HepG2 (cell line): ENCODE results near the gene TRERF1. TPM values are rescaled to one million over a fixed set of nuclear protein-coding genes. Genes with fewer than 3 reads are reported as not detected.
A peak's percentile ranks its signal among the peaks of the same experiment; 100 is the strongest.

Source experiments
- ATAC-seq: fragments of 200-7000 bp; cut with Tn5 transposase; 3 replicates; pipeline ENCODE4 v1.9.1; 2020; ENCODE audit warnings: mild to moderate bottlenecking, moderate library complexity
- BruUV-seq: library from RNA; stranded (reverse); fragments of 400-500 nt; replicated peaks from 2 replicates; lab custom pipeline; 2021; lab: Mats Ljungman, UMichigan
- CTCF ChIA-PET: fragments of 300-600 bp; formaldehyde crosslinking; extraction: SDS; loops from one replicate; lab custom pipeline; 2021; ENCODE audit warnings: low total read pairs, inconsistent platforms, low intra/inter-chr PET ratio; lab: Yijun Ruan, JAX
- POLR2A ChIA-PET: fragments of 350-600 bp; sonication (Branson Sonifier 250); formaldehyde crosslinking; loops from one replicate; lab custom pipeline; 2020; ENCODE audit warnings: antibody characterized with exemption, inconsistent platforms; lab: Yijun Ruan, JAX
- DNase-seq: peaks from one replicate; pipeline ENCODE4 v3.0.0-alpha.2; 2015; ENCODE audit warnings: low spot score
- FAIRE-seq: peaks from 3 replicates; lab custom pipeline; 2011; peaks lifted over from hg19 to GRCh38; lab: Jason Lieb, UNC
- H2AFZ ChIP-seq: one replicate; pipeline ENCODE4 v1.6.1; 2011; ENCODE audit warnings: low read length, inconsistent platforms
- H3K27ac ChIP-seq: fragments of 300-600 bp; 3 replicates; pipeline ENCODE4 v1.8.0; 2011; ENCODE audit warnings: mixed run types, mild to moderate bottlenecking, mixed read lengths, low read length, inconsistent platforms; ENCODE audit not compliant: insufficient read depth; ENCODE audit errors: extremely low read length
- H3K27me3 ChIP-seq, 2 experiments: fragments of 200-600 bp in 1 of 2; 2 replicates in 1 of 2; 3 replicates in 1 of 2; pipeline versions ENCODE4 v1.6.0 to v1.8.0; 2011; ENCODE audit warnings: low read length in 2 of 2, mild to moderate bottlenecking in 2 of 2, moderate library complexity in 2 of 2, inconsistent platforms in 1 of 2; ENCODE audit not compliant: insufficient read depth in 2 of 2, control insufficient read depth in 1 of 2
- H3K36me3 ChIP-seq, 2 experiments: fragments of 200-600 bp in 1 of 2; replicated peaks in 1 of 2; 2 replicates in 1 of 2; 3 replicates in 1 of 2; pipeline versions ENCODE4 v1.5.1 to v1.8.0; 2011; ENCODE audit warnings: low read length in 2 of 2, inconsistent platforms in 1 of 2; ENCODE audit not compliant: insufficient read depth in 2 of 2, control insufficient read depth in 1 of 2
- H3K4me1 ChIP-seq: 2 replicates; pipeline ENCODE4 v1.5.1; 2012; ENCODE audit warnings: low read length, inconsistent platforms; ENCODE audit not compliant: insufficient read depth
- H3K4me2 ChIP-seq: 2 replicates; pipeline ENCODE4 v1.6.0; 2011; ENCODE audit warnings: low read depth, low read length, inconsistent platforms
- H3K4me3 ChIP-seq, 3 experiments: fragments of 200-600 bp in 1 of 3; sonication (generic), shearing (Covaris generic) in 1 of 3; replicated peaks in 1 of 3; 2 replicates each; pipeline ENCODE4 v1.5.1; 2011 to 2016; ENCODE audit warnings: low read length in 3 of 3, inconsistent platforms in 2 of 3, low read depth in 2 of 3, mild to moderate bottlenecking in 2 of 3, control low read depth in 1 of 3, mixed read lengths in 1 of 3; ENCODE audit not compliant: insufficient read depth in 1 of 3
- H3K79me2 ChIP-seq: one replicate; pipeline ENCODE4 v1.6.1; 2011; ENCODE audit warnings: low read length, inconsistent platforms; ENCODE audit not compliant: insufficient read depth
- H3K9ac ChIP-seq: 2 replicates; pipeline ENCODE4 v1.6.0; 2011; ENCODE audit warnings: mild to moderate bottlenecking, low read depth, low read length, inconsistent platforms; ENCODE audit not compliant: insufficient read depth
- H3K9me3 ChIP-seq: 2 replicates; pipeline ENCODE4 v1.5.1; 2012; ENCODE audit warnings: mild to moderate bottlenecking, low read length
- H4K20me1 ChIP-seq: 2 replicates; pipeline ENCODE4 v1.6.0; 2011; ENCODE audit warnings: inconsistent platforms, mild to moderate bottlenecking, low read length, moderate library complexity; ENCODE audit not compliant: insufficient read depth
- ATM ChIP-seq: fragments of 450-650 bp; IDR thresholded peaks from 2 replicates; pipeline ENCODE4 v1.7.1; 2017; ENCODE audit warnings: mild to moderate bottlenecking, borderline replicate concordance
- KLF12 ChIP-seq: sonication (generic); formaldehyde crosslinking; IDR thresholded peaks from 2 replicates; pipeline ENCODE4 v1.4.0; 2020; ENCODE audit warnings: missing genetic modification reagents, borderline replicate concordance
- NAIF1 ChIP-seq: sonication (generic); formaldehyde crosslinking; IDR thresholded peaks from 2 replicates; pipeline ENCODE4 v1.5.0; 2020; ENCODE audit warnings: mild to moderate bottlenecking, missing genetic modification reagents, borderline replicate concordance
- NR2C2 ChIP-seq: sonication (generic); formaldehyde crosslinking; IDR thresholded peaks from 2 replicates; pipeline ENCODE4 v1.4.0; 2020; ENCODE audit warnings: missing genetic modification reagents, mild to moderate bottlenecking, moderate library complexity, borderline replicate concordance
- PLRG1 ChIP-seq: fragments of 450-650 bp; conservative IDR thresholded peaks from 2 replicates; pipeline ENCODE4 v1.6.1; 2016
- POLR2G ChIP-seq: fragments of 200-400 bp; formaldehyde crosslinking; IDR thresholded peaks from 2 replicates; pipeline ENCODE4 v1.6.1; 2018; ENCODE audit warnings: mild to moderate bottlenecking, low read depth, low read length, moderate library complexity
- RELA ChIP-seq: sonication (generic); formaldehyde crosslinking; IDR thresholded peaks from 2 replicates; pipeline ENCODE4 v1.4.0; 2020; ENCODE audit warnings: missing genetic modification reagents
- SOX13 ChIP-seq, 3 experiments: fragments of 450-650 bp in 1 of 3; sonication (generic) in 1 of 3; formaldehyde crosslinking in 1 of 3; IDR thresholded peaks in 2 of 3; conservative IDR thresholded peaks in 1 of 3; 2 replicates each; pipeline versions ENCODE4 v1.5.0 to v1.6.1; 2016 to 2020; ENCODE audit warnings: antibody characterized with exemption in 1 of 3, mild to moderate bottlenecking in 1 of 3, missing compliant biosample characterization in 1 of 3, missing genetic modification reagents in 1 of 3, moderate library complexity in 1 of 3
- TGIF2 ChIP-seq: IDR thresholded peaks from 2 replicates; pipeline ENCODE4 v1.6.1; 2016; ENCODE audit warnings: control low read depth, missing compliant biosample characterization
- TMF1 ChIP-seq: sonication (generic); formaldehyde crosslinking; IDR thresholded peaks from 2 replicates; pipeline ENCODE4 v1.8.1; 2022; ENCODE audit warnings: low read depth, missing genetic modification reagents
- WGBS: methylation state at CpG from one replicate; pipeline ENCODE4 v1.1.6; 2017; ENCODE audit warnings: low lambda C conversion rate; 5-methylcytosine and 5-hydroxymethylcytosine counted together
- in situ Hi-C: cut with HindIII; loops from 2 replicates; pipeline ENCODE4 v1.10.0; 2017; ENCODE audit warnings: low pct_unique_long_range_greater_than_20kb; ENCODE audit not compliant: extremely low pct_ligation_motif_present
- intact Hi-C: fragments of 100-400 bp; cut with micrococcal nuclease; formaldehyde crosslinking; loops from one replicate; pipeline ENCODE4 v1.10.0; 2022; ENCODE audit not compliant: unreplicated experiment
- polyA plus RNA-seq, 8 experiments: library from polyadenylated mRNA; depleted of rRNA in 3 of 8; stranded (reverse) in 7 of 8; unstranded in 1 of 8; fragments of >200 nt; fragmentation: Illumina TruSeq in 4 of 8; extraction: Trizol in 4 of 8; gene quantifications; 2 replicates each; pipeline versions ENCODE4 v1.2.1 to v1.2.3, GENCODE V29; 2011 to 2016; ENCODE audit warnings: low read depth in 4 of 8, missing spikeins in 1 of 8, mixed read lengths in 1 of 8; ENCODE audit not compliant: insufficient read depth in 1 of 8
- total RNA-seq, 5 experiments: library from RNA; depleted of rRNA; stranded (reverse); fragments of >200 nt; fragmentation: Illumina TruSeq; extraction: Trizol; gene quantifications; 2 replicates each; pipeline ENCODE4 v1.2.3, GENCODE V29; 2016; ENCODE audit warnings: low read depth in 1 of 5
- TF ChIP-seq, protein P1 (sequence below): sonication (generic); formaldehyde crosslinking; conservative IDR thresholded peaks from 2 replicates; pipeline ENCODE4 v1.8.1; 2023; ENCODE audit warnings: missing genetic modification reagents
- TF ChIP-seq, protein P2 (sequence below): sonication (generic); formaldehyde crosslinking; IDR thresholded peaks from 2 replicates; pipeline ENCODE4 v1.4.0; 2020; ENCODE audit warnings: missing genetic modification reagents
- TF ChIP-seq, protein P3 (sequence below): sonication (generic); formaldehyde crosslinking; IDR thresholded peaks from 2 replicates; pipeline ENCODE4 v1.4.0; 2020; ENCODE audit warnings: missing genetic modification reagents
- TF ChIP-seq, protein P4 (sequence below): sonication (generic); IDR thresholded peaks from 2 replicates; pipeline ENCODE4 v1.6.1; 2016; ENCODE audit warnings: low read depth, borderline replicate concordance

Gene TRERF1
- total and polyA plus RNA-seq, 2 of the 13 experiments (the other 11 are each of a cell fraction or from before 2014, with no cell fraction given), result 0.02 TPM; not detected in 1

DNA sequence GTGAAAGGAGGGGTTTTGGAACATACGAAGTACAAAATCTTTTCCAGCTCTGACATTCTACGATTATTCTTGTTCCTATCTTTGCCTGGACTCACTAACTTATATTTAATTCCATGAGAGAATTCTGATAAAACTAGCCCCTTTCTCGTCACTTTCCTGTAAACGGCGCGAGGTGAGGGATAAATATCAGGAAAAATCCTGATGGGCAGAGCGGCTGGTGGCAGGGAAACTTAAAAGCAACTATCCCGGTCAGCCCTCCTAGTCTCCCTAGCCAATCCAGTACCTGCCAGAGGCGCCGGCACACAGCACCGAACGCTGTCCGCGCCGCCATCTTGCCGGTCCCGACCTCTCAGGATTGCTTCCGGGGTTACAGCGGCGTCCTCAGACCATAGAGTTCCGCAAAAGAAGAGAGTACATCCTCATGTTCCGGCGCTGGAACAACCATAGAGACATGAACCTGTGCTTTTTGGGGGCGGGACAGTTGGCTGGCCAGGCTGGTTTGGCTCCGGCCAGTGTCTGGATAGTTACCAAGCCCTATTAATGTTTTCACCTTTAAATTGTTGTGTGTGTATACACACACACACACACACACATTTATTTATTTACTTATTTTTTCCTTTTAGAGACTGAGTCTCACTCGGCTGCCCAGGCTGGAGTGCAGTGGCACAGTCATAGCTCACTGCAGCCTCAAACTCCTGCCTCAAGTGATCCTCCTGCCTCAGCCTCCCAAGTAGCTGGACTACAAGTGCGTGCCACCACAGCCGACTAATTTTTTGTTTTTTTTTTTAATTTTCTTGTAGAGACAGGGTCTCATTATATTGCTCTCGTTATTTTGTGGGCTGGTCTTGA is 234.0 kb downstream of the TRERF1 start, which contains the start of gene MRPS10:
Gene MRPS10, minus strand, starts transcription at position 343 of the 849 bp plus-strand sequence. Its CDS starts 12 bp downstream, at position 331.
- FAIRE-seq (peak; percentile 86), ATAC-seq (peak; percentile 98), DNase-seq (peak; percentile 97)
- intact Hi-C loops (loop anchor here (1.0 kb wide), 1 partner anchor 296 kb away; the partner anchor contains the start of genes BYSL and MED20), in situ Hi-C loops (loop anchor here (25.0 kb wide), 1 partner anchor 430 kb away; the partner anchor contains the start of genes FRS3, PRICKLE4 and TOMM6)
- POLR2A ChIA-PET, result interaction anchor here (0.8 to 2.3 kb wide), 7 partner anchors 9 to 434 kb away, joined by 3 to 9 read pairs (median 3); partner anchors contain the start of genes TAF8 and UBR2
- H3K4me3 ChIP-seq, result peak within 1 kb of the TSS; percentile 69 to 100 (median 84)
- peak within 1 kb of the TSS; percentile 93 for H3K9ac ChIP-seq
- no peaks in the 10 kb centered on the region for H4K20me1 ChIP-seq
- no TSS peak for BruUV-seq
- H3K36me3 ChIP-seq, result peaks cover 2 to 12% of the 10 kb centered on the region in 2 experiments
- H3K27me3 ChIP-seq, result no peaks in the 10 kb centered on the region; a peak in 1 of 5 replicates
- peak within 1 kb of the TSS; percentile 72 for H2AFZ ChIP-seq
- CTCF ChIA-PET, result interaction anchor here (1.5 kb wide), 1 partner anchor 51 kb away, joined by 5 read pairs; no protein-coding TSS in a partner anchor
- 11% methylated on average over 28 of the region's 29 CpGs for WGBS
- H3K4me2 ChIP-seq, result peak within 1 kb of the TSS; percentile 85
- peak within 1 kb of the TSS; percentile 83 for H3K27ac ChIP-seq
- H3K4me1 ChIP-seq, result peaks cover 49% of the 10 kb centered on the region
- peaks cover 20% of the 10 kb centered on the region for H3K79me2 ChIP-seq
- no peaks in the 10 kb centered on the region for H3K9me3 ChIP-seq
- TF ChIP-seq TGIF2 (CRISPR knock-in tag) (no peak), ATM (no peak), NAIF1 (CRISPR knock-in tag) (peak; percentile 68; the same call in 1 of the 2 replicates), PLRG1 (no peak), NR2C2 (peak; percentile 100), SOX13 (IDR thresholded peaks at IDR 0.05) (no peak), SOX13 (CRISPR knock-in tag; conservative IDR thresholded peaks at IDR 0.05 in 1 of 2, IDR thresholded peaks at IDR 0.05 in 1 of 2) (peak in 1 of 2 experiments; percentile 54; a peak in 1 of 4 replicates), KLF12 (peak; percentile 56; the same call in 1 of the 2 replicates), RELA (peak; percentile 84), TMF1 (CRISPR knock-in tag) (no peak), POLR2G (peak; percentile 98)
- TF ChIP-seq, protein P1, sequence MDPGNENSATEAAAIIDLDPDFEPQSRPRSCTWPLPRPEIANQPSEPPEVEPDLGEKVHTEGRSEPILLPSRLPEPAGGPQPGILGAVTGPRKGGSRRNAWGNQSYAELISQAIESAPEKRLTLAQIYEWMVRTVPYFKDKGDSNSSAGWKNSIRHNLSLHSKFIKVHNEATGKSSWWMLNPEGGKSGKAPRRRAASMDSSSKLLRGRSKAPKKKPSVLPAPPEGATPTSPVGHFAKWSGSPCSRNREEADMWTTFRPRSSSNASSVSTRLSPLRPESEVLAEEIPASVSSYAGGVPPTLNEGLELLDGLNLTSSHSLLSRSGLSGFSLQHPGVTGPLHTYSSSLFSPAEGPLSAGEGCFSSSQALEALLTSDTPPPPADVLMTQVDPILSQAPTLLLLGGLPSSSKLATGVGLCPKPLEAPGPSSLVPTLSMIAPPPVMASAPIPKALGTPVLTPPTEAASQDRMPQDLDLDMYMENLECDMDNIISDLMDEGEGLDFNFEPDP (CRISPR knock-in tag), result no peak
- TF ChIP-seq, protein P2, sequence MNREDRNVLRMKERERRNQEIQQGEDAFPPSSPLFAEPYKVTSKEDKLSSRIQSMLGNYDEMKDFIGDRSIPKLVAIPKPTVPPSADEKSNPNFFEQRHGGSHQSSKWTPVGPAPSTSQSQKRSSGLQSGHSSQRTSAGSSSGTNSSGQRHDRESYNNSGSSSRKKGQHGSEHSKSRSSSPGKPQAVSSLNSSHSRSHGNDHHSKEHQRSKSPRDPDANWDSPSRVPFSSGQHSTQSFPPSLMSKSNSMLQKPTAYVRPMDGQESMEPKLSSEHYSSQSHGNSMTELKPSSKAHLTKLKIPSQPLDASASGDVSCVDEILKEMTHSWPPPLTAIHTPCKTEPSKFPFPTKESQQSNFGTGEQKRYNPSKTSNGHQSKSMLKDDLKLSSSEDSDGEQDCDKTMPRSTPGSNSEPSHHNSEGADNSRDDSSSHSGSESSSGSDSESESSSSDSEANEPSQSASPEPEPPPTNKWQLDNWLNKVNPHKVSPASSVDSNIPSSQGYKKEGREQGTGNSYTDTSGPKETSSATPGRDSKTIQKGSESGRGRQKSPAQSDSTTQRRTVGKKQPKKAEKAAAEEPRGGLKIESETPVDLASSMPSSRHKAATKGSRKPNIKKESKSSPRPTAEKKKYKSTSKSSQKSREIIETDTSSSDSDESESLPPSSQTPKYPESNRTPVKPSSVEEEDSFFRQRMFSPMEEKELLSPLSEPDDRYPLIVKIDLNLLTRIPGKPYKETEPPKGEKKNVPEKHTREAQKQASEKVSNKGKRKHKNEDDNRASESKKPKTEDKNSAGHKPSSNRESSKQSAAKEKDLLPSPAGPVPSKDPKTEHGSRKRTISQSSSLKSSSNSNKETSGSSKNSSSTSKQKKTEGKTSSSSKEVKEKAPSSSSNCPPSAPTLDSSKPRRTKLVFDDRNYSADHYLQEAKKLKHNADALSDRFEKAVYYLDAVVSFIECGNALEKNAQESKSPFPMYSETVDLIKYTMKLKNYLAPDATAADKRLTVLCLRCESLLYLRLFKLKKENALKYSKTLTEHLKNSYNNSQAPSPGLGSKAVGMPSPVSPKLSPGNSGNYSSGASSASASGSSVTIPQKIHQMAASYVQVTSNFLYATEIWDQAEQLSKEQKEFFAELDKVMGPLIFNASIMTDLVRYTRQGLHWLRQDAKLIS (CRISPR knock-in tag), result no peak
- TF ChIP-seq, protein P3, sequence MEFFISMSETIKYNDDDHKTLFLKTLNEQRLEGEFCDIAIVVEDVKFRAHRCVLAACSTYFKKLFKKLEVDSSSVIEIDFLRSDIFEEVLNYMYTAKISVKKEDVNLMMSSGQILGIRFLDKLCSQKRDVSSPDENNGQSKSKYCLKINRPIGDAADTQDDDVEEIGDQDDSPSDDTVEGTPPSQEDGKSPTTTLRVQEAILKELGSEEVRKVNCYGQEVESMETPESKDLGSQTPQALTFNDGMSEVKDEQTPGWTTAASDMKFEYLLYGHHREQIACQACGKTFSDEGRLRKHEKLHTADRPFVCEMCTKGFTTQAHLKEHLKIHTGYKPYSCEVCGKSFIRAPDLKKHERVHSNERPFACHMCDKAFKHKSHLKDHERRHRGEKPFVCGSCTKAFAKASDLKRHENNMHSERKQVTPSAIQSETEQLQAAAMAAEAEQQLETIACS (CRISPR knock-in tag), result no peak
- TF ChIP-seq, protein P4, sequence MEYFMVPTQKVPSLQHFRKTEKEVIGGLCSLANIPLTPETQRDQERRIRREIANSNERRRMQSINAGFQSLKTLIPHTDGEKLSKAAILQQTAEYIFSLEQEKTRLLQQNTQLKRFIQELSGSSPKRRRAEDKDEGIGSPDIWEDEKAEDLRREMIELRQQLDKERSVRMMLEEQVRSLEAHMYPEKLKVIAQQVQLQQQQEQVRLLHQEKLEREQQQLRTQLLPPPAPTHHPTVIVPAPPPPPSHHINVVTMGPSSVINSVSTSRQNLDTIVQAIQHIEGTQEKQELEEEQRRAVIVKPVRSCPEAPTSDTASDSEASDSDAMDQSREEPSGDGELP, result peak; percentile 62; the same call in 1 of the 2 replicates
